Stimulated activated CD8-positive, alpha-beta memory T cell treated with anti-CD3 and anti-CD28 coated beads, Interleukin-15, amount 100 ng/mL, for 4 hours (primary cell): ENCODE measurements around the gene SERPINC1.
"Not testable (repeated sequence)": the region's sequence is repeated elsewhere in the genome, so short reads cannot be mapped to it uniquely, and the experiment has no call there.

Experiments
- DNase-seq, 2 donors: peaks; one replicate each; pipeline ENCODE4 v3.0.0-alpha.2; 2020; ENCODE audit warnings: low read depth in 2 of 2

Gene SERPINC1

DNA sequence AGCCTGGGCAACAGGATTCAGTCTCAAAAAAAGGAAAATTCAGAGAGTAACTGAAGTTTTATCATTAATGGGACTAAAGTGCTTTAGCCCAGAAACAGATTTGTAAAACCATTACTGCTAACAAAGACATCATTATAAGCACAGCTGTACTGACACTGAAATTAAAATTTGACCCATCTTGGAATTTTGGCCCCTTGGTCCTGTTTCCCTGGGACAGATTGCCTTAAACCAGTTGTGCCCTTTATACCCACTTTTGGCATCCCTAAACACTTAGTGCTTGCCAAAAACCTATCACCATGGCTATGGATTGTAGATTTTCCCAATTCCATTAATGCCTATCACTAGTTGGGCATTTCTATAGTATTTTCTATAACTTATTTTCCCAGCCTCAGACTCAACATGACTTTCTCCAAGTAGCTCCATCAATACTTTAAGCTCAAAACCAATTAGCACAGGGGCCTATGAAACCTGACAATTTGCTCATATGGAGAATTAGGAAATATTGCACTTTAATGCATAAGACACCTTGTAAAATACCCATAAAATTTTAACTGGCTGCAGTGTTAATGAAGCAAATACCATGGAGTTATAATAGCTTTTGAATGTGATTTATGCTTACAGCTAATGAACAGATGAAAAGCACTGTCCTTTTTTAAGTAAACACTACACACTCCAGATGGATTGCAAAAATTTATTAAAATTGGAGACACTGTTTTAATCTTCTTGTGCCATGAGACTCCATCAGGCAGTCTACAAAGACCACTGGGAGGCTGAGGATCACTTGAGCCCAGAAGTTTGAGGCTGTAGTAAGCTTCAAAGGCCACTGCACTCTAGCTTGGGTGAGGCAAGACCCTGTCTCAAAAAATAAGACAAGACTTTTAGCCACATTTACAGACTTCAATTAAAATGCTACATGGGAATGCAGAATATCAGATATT is 53.6 kb downstream of the SERPINC1 start:
- DNase-seq: no peak

DNA sequence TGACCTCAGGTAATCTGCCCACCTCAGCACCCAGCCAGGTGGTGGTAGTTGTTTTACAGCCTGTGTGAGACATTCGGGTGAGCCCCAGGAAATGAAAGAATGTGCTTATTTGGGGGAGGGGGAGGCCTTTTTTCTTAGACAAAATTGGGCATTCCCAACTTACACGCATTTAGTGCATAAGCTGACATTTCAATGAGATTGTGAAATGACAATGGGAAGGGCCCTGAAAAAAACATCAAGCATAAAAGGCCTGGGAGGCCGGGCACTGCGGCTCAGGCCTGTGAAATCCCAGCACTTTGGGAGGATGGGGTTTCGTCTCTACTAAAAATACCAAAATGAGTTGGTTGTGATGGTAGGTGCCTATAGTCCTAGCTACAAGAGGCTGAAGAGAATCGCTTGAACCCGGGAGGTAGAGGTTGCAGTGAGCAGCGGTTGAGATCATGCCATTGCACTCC is 54.3 kb downstream of the SERPINC1 start:
- DNase-seq: no peak

DNA sequence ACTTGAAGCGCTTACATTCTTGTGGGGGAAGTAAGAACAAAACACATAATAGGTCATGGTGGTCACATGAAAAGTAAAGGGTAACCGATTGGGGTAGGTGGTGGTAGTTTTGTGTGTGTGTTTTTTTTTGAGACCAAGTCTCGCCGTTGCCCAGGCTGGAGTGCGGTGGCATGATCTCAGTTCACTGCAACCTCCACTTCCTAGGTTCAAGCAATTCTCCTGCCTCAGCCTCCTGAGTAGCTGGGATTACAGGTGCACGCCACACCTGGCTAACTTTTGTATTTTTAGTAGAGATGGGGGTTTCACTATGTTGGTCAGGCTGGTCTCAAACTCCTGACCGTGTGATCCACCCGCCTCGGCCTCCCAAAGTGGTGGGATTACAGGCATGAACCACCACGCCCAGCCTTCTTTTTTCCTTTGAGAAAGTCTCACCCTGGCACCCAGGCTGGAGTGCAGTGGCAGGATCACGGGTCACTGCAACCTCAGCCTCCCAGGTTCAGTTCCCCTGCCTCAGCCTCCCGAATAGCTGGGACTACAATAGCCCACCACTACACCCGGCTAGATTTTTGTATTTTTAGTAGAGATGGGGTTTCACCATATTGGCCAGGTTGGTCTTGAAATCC is 54.9 kb downstream of the SERPINC1 start:
- not testable (repeated sequence) for DNase-seq

DNA sequence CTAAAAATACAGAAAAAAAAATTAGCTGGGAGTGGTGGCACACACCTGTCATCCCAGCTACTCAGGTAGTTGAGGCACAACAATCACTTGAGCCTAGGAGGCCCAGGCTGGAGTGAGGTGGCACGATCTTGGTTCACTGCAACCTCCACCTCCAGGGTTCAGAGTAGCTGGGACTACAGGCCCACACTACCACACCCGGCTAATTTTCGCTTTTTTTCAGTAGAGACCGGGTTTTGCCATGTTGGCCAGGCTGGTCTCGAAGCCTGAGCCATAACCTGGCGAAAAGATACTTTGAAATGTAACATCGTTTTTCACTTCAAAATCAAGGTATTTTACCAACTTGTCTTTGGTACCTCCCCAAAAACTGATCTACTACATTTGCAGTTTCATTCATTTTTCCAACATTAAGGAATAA is 55.4 kb downstream of the SERPINC1 start:
- DNase-seq: no peak

DNA sequence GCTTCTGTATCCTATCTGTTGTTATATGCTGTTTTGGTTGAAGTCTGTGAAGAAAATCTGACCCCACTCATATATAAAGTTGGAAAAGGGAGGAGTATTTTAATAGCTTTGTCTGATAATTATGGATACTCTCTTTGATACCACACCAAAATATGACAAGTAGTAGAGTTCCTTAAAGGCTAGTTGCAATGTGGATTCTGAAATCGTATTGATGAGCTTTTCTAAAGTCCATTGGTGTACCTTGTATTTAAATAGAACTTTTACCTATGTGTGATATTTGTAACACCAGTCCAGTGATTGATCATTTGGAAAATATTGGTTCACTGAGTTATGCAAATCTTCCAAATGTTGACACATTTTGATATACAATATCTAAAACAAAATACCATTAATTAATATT is 57.1 kb downstream of the SERPINC1 start:
- no peak for DNase-seq

DNA sequence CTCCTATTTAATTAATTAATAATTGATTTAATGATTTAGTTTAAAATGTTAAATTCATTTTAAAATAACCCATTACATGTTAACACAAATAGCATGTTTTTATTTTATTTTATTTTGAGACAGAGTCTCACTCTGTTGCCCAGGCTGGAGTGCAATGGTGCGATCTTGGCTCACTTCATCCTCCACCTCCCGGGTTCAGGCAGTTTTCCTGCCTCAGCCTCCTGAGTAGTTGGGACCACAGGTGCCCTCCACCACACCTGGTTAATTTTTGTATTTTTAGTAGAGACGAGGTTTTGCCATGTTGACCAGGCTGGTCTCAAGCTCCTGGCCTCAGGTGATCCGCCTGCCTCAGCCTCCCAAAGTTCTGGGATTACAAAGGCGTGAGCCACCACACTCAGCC is 57.6 kb downstream of the SERPINC1 start:
- not testable (repeated sequence) for DNase-seq

DNA sequence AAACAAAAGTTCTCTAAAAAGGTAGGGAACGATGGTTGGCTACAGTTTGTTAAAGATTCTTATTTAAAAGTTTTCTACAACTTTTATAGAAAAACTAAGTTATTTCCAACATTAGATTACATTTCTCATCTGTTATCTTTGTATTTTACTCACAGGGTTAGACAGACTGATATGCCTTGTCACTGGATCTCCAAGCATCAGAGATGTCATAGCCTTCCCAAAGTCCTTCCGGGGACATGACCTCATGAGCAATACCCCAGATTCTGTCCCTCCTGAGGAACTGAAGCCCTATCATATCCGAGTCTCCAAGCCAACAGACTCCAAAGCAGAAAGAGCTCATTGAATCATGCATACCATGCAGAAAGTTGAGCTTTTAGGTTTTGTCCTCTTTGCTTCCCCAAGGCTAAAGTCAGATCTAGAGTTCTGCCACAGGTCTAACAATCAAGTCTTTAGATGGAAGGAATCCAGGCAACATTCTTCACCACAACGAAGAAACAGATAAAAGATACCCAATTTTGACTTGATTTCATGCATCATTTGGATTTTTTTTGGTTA is 59.7 kb downstream of the SERPINC1 start:
- no peak for DNase-seq

DNA sequence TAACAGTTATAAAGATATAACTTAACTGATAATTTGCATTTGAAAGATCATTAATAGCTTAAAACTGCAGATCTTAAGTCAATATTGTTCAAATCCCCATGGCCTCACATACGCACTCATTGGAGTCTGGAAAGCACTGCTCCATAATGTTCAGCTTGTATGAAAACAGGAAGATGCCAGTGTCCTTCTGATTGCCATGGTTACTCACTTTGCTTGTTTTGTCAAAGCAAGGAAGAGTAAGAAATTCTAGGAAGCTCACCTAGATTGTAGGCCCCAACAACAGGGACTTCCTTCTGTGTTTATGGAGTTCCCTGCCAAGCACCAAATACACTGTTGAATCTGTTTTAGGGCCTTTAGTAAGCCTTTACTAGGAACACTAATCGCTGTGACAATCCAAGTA is 60.2 kb downstream of the SERPINC1 start:
- DNase-seq: no peak

DNA sequence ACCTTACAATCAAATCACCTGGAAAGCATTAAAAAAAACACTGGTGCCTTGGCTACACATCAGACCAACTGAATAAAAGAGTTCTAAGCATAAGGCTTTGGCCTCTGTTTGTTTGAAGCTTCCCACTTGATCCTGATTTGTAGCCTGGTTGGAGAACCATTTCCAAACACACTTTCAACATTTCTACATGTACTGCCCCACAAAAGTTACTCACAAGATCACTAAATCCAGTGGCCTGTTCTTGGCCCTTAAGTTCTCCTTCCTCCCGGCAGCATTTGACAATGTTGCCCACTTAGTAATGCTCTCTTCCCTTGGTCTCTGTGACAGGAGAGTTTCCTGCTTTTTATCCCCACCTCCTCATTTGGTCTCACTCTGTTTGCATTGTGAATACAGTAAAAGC is 61.1 kb downstream of the SERPINC1 start:
- DNase-seq: no peak
